Measurements from ENCODE around the gene TVP23A.
"Not testable (repeated sequence)": the region's sequence is repeated elsewhere in the genome, so short reads cannot be mapped to it uniquely, and the experiment has no call there.

The TVP23A gene

DNA sequence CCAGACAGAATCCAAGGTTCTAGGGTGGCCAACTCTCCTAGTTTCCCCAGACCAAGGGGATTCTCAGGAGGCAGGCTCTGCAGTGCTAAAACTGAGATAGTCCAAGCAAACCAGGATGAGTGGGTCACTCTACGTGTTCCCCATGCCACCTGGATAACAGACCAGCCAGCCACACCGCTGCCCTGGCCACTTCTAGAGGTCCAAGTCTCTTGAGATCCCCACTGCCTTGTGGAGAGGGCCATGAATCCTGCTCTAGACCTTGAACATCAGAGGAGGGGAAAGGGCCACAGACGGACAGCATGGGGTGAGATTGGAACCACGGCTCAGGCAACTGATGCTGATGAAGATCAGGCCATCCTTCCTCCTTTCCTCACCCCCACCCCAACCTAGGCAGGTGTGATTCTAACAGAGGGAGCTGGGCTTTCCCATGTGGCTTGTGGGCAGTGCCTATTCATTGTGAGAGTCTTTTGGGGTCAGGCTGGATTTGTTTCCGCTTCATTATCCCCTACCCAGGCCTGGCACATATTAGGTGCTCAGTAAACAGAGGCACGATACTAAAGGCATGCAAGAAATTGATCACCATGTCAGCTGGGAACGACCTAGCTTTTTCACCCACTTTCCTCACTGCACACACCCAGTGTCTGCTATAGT, 16.8 kb upstream of the TVP23A start:
- DNase-seq (ENCODE audit: low spot score): no peak

DNA sequence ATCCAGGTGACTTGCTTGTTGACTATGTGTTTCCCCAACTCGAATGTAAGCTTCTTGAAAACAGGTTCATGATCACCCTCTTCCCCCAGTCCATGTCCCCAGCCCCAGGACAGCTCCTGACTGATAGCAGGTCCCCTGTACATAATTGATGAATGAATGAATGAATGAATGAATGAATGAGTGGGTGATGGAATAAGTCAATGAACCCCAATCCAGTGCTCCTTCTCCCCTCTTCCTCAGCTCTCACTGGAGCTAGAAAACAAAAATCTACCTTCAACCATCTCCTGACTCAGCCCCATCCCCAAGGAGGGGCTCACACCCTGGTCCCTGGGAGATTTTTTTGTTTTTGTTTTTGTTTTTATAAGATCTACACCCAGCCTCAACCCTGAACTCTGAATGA, 16.2 kb upstream of the TVP23A start:
- DNase-seq (ENCODE audit: low spot score): no peak

DNA sequence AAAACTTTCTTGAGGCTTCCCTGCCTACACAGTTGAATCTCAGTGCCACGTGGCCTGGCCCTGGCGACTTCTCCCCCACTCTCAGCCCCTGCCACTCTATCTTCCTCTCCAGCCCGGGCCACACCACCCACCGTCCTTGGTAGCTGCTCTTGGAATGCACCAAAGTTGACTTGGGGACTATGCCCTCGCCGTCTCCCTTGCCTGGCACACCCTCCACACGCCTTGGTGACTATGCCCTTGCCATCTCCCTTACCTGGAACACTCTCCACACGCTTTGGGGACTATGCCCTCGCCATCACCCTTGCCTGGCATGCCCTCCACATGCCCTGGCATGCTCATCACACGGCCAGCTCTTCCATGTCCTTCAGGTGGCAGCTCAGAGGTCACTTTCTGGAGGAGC, 15.5 kb upstream of the TVP23A start:
- no peak for DNase-seq (ENCODE audit: low spot score)

- no peak for DNase-seq (ENCODE audit: low spot score)
Observed at GRCh38 chr16:10833271-10833670, 14.7 kb upstream of the TVP23A start.

DNA sequence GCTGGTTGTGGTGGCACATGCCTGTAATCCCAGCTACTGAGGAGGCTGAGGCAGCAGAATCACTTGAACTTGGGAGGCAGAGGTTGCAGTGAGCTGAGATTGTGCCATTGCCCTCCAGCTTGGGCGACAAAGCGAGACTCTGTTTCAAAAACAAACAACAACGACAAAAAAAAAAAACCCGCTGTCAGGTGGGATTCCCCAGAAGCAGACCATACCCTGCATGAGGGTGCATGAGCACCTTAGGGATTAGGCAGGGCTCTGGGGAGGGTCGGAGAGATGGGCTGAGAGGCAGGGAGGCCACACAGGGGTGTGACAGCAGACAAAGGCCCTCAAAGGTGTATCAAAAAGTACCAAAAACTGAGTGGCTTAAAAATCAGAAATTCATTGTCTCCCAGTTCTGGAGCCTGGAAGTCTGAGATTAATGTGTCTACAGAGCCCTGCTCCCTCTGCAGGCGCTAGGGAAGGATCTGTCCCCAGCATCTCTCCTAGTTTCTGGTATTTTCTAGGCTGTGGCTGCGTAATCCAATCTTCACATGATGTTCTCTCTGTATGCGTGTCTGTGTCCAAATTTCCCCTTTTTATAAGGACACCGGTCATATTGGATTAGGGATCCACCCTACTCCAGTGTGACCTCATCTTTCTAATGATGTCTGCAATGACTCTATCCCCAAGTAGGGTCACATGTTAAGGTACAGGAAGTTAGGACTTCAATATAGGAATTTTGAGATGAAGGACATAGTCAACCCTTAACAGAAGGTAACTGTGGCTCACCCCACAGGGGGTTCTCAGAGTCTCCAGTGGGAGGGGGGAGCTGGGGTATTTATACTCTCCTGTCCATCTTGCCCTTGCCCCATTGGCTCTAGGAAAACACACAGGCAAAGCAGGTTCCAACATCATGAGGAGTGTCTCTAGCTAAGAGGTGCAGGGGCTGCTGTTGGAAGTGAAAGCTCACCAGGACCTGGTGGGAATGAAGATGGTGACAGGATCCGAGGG, 13.6 kb upstream of the TVP23A start:
- no peak for DNase-seq (ENCODE audit: low spot score)

DNA sequence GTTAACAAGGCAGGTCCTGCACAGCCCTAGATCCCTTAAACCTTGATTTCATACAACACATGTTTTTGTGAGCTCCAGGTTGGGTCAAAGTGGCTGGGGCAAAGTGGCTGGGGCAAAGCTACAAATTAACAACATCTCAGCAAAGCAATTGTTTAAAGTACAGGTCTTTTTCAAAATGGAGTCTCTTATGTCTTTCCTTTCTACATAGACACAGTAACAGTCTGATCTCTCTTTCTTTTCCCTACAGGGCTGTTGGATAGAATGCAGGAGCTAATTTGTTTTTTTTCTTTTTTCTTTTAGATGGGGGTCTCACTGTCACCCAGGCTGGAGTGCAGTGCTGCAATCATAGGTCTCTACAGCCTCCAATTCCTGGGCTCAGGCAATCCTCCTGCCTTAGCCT, 11.6 kb upstream of the TVP23A start:
- DNase-seq (ENCODE audit: low spot score): not testable (repeated sequence)

DNA sequence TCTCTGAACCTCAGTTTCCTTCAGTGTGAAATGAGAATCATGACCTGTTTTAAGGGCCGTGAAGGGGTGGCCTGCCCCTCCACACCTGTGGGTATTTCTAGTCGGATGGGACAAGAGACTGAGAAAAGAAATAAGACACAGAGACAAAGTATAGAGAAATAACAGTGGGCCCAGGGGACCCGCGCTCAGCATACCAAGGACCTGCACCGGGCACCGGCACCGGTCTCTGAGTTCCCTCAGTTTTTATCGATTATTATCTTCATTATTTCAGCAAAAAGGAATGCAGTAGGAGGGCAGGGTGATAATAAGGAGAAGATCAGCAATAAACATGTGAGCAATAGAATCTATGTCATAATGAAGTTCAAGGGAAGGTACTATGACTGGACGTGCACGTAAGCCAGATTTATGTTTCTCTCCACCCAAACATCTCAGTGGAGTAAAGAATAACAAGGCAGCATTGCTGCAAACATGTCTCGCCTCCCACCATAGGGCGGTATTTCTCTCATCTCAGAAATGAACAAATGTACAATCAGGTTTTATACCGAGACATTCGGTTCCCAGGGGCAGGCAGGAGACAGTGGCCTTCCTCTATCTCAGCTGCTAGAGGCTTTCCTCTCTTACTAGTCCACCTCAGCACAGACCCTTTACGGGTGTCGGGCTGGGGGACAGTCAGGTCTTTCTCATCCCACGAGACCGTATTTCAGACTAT, 10.9 kb upstream of the TVP23A start:
- DNase-seq (ENCODE audit: low spot score): not testable (repeated sequence)

DNA sequence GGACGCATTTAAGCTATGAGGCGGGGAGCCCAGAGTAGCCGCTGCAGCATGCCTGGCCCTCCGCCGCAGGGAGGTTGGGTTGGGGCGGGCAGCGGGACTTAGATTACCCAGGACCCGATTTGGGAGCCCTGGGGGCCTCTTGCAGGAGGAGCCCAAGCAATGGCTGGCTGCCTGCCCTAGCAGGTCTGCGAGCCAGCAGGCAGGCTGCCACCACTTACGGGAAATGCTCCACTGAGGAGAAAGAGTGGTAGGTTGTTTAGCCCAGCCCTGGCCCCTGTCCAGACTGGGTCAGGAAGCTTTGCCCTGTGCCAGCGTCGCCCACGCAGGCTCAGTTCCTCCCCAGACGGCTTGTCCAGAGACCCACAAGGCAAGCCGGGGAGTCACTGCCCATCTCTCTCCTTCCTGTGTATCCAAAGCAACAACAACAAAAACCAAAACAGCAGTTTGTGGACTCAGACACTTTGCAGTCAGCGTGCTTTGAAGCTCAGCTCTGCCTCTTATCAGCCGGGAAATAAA, 10.3 kb upstream of the TVP23A start:
- DNase-seq (ENCODE audit: low spot score): no peak

- no peak for DNase-seq (ENCODE audit: low spot score)
Observed at GRCh38 chr16:10827691-10828341, 9.2 kb upstream of the TVP23A start.

GRCh38 chr16:10824111-10824893, 5.7 kb upstream of the TVP23A start:
- no peak for DNase-seq (ENCODE audit: low spot score)

- no peak for DNase-seq (ENCODE audit: low spot score)
Observed at GRCh38 chr16:10822702-10823101, 4.1 kb upstream of the TVP23A start.

DNA sequence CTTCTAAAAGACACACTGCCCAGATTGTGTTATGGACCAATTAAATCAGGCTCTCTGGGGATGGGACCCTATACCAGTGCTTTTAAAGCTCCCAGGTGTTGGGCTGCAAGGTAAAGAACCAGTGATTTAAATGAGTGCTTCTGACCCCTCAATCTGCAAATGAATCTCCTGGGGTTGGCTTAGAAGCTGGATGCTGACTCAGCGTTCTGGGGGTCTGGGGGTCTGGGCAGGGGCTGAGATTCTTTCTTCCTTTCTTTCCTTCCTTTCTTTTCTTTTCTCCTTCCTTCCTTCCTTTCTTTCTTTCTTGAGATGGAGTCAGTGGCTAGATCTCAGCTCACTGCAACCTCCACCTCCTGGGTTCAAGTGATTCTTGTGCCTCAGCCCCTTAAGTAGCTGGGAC, 2.0 kb upstream of the TVP23A start:
- no peak for DNase-seq (ENCODE audit: low spot score)

DNA sequence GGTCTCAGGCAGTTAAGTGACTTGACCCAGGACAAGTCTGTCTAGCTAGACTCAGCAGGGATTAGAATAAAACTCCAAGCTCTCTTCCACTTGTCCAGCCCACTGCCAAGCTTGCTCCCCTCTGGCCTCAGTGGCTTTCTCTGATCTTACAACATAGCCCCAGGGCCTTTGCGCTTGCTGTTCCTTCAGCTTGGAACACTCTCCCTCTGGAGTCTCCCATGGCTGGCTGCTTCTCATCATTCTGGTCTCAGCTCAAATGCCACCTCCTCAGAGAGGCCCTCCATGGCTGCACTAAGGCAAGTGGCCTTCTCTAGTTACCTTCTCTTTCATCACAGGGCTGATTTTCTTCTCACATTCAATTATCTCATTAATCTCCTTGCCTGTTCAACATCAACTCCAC, 1.1 kb downstream of the TVP23A start:
- no peak for DNase-seq (ENCODE audit: low spot score)

GRCh38 chr16:10813099-10813455, 5.5 kb downstream of the TVP23A start:
- DNase-seq (ENCODE audit: low spot score): peak; percentile 12

GRCh38 chr16:10812312-10813098, 6.1 kb downstream of the TVP23A start:
- peak; percentile 50 for DNase-seq (ENCODE audit: low spot score)

DNA sequence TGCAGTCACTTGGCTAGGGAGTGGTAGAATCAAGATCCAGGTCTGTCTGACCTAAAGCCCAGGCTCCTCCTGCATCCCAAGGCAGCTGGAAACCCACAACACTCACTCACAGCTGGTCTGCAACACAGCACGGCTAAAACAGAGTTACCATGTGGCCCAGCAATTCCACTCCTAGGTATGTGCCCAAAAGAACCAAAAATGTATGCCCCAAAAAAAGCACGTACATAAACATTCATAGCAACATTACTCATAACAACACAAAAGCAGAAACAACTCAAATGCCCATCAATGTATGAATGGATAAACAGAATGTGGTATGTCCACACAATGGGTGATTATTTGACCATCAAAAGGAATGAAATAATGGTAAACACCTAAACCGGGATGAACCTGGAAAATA, 8.9 kb downstream of the TVP23A start:
- DNase-seq (ENCODE audit: low spot score): no peak

DNA sequence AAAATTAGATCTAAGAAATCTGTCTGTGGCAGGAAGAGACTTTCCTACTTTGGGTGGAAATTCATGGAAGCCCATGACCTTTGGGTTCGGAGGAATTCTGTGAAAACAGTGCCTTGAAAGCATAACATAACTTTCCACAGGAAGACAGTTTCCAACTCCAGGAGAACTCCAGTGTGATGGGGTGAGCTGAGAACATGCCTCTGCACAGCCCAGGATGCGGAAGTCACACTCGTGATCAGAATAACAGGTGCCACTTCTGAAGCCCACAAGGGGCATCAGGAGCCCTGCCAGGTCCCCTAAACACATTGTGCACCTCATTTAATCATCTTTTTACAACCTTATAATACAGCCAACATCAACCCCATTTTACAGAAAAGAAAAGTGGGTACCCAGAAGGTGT, 9.7 kb downstream of the TVP23A start:
- no peak for DNase-seq (ENCODE audit: low spot score)

GRCh38 chr16:10808218-10808617, 10.4 kb downstream of the TVP23A start:
- no peak for DNase-seq (ENCODE audit: low spot score)

DNA sequence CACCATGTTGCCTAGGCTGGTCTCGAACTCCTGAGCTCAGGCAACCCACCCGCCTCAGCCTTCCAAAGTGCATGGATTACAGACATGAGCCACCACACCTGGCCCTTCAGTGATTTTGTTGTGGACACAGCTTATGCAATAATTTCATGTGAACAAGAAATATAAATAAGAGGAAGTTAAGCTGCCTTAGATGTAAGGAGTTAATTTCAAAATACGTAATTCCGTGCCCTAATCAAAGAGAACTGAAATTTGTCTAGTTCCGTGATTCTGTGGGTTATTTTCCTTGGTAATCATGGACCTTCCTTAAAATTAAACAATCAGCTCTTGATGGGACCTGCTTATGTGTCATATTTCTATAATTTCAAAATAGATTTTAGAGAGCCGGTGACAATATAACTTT, 11.9 kb downstream of the TVP23A start:
- no peak for DNase-seq (ENCODE audit: low spot score)

- no peak for DNase-seq (ENCODE audit: low spot score)
Observed at GRCh38 chr16:10805334-10805733, 13.3 kb downstream of the TVP23A start.
